ENCODE results near the gene TMC1.

Gene TMC1

GRCh38 chr9:72704688-72705375, 183.4 kb downstream of the TMC1 start:
- in situ Hi-C loops (cut with HindIII; ENCODE audit: low sequenced_read_pairs) = no loop called here

GRCh38 chr9:72718503-72718902, 197.1 kb downstream of the TMC1 start:
- no peak for TF ChIP-seq CTCF (IDR thresholded peaks at IDR 0.05; ENCODE audit: low read depth, low read length)
- in situ Hi-C loops (cut with HindIII; ENCODE audit: low sequenced_read_pairs) = no loop called here
- no peak overlapping the region for H3K4me3 ChIP-seq (ENCODE audit: low read depth, low read length)
- no peak for DNase-seq (ENCODE audit: low read depth, low spot score)

More at GRCh38 chr9:72704688-72705375, 183.4 kb downstream of the TMC1 start:
- no peak for TF ChIP-seq CTCF (IDR thresholded peaks at IDR 0.05; ENCODE audit: low read depth, low read length)
- no peak for DNase-seq (ENCODE audit: low read depth, low spot score)
- no peak overlapping the region for H3K4me3 ChIP-seq (ENCODE audit: low read depth, low read length)

- in situ Hi-C loops (cut with HindIII; ENCODE audit: low sequenced_read_pairs) = no loop called here
- no peak overlapping the region for H3K4me3 ChIP-seq (ENCODE audit: low read depth, low read length)
- no peak for DNase-seq (ENCODE audit: low read depth, low spot score)
- TF ChIP-seq CTCF (IDR thresholded peaks at IDR 0.05; ENCODE audit: low read depth, low read length) = no peak
Observed at GRCh38 chr9:72721067-72721466, 199.7 kb downstream of the TMC1 start.

- no peak for TF ChIP-seq CTCF (IDR thresholded peaks at IDR 0.05; ENCODE audit: low read depth, low read length)
- in situ Hi-C loops (cut with HindIII; ENCODE audit: low sequenced_read_pairs) = no loop called here
- no peak overlapping the region for H3K4me3 ChIP-seq (ENCODE audit: low read depth, low read length)
- DNase-seq (ENCODE audit: low read depth, low spot score) = no peak
Observed at GRCh38 chr9:72726947-72727346, 205.5 kb downstream of the TMC1 start.

GRCh38 chr9:72728031-72728770, 206.8 kb downstream of the TMC1 start:
- in situ Hi-C loops (cut with HindIII; ENCODE audit: low sequenced_read_pairs) = no loop called here
- no peak for TF ChIP-seq CTCF (IDR thresholded peaks at IDR 0.05; ENCODE audit: low read depth, low read length)
- DNase-seq (ENCODE audit: low read depth, low spot score) = no peak
- H3K4me3 ChIP-seq (ENCODE audit: low read depth, low read length) = no peak overlapping the region

- no peak for TF ChIP-seq CTCF (IDR thresholded peaks at IDR 0.05; ENCODE audit: low read depth, low read length)
- no peak for DNase-seq (ENCODE audit: low read depth, low spot score)
- no peak overlapping the region for H3K4me3 ChIP-seq (ENCODE audit: low read depth, low read length)
- in situ Hi-C loops (cut with HindIII; ENCODE audit: low sequenced_read_pairs) = no loop called here
Observed at GRCh38 chr9:72733895-72734294, 212.5 kb downstream of the TMC1 start.

Measured in astrocyte of the spinal cord (primary cell).